Spleen (tissue), 11 donors: ENCODE data around the gene TMEM38B. TPM values are rescaled to one million over a fixed set of nuclear protein-coding genes. Genes with fewer than 3 reads are reported as not detected.

ENCODE experiments used
- DNase-seq: peaks from one replicate; pipeline ENCODE4 v3.0.0-alpha.2; 2020
- H3K27ac ChIP-seq, 8 donors: fragments of 200-600 bp; sonication (generic) in 7 of 8; 1 replicate in 4 of 8; 2 replicates in 4 of 8; pipeline versions ENCODE4 v1.5.0 to v1.8.0; 2016 to 2021; ENCODE audit warnings: inconsistent platforms in 4 of 8, mild to moderate bottlenecking in 4 of 8, moderate library complexity in 1 of 8
- H3K27me3 ChIP-seq, 7 donors: fragments of 200-600 bp; sonication (generic) in 6 of 7; replicated peaks in 1 of 7; 1 replicate in 4 of 7; 2 replicates in 3 of 7; pipeline versions ENCODE4 v1.5.0 to v1.8.0; 2016 to 2021; ENCODE audit warnings: inconsistent platforms in 3 of 7, mild to moderate bottlenecking in 1 of 7
- H3K36me3 ChIP-seq, 6 donors: fragments of 200-600 bp; sonication (generic) in 5 of 6; 1 replicate in 4 of 6; 2 replicates in 2 of 6; pipeline versions ENCODE4 v1.5.0 to v1.8.0; 2016 to 2021; ENCODE audit warnings: inconsistent platforms in 2 of 6
- H3K4me1 ChIP-seq, 6 donors: fragments of 200-600 bp; sonication (generic) in 5 of 6; 1 replicate in 3 of 6; 2 replicates in 3 of 6; pipeline versions ENCODE4 v1.5.0 to v1.8.0; 2016 to 2021; ENCODE audit warnings: inconsistent platforms in 3 of 6
- H3K4me3 ChIP-seq, 8 donors: fragments of 200-600 bp; sonication (generic) in 7 of 8; 1 replicate in 4 of 8; 2 replicates in 4 of 8; pipeline versions ENCODE4 v1.5.0 to v1.8.0; 2016 to 2021; ENCODE audit warnings: inconsistent platforms in 4 of 8, mild to moderate bottlenecking in 4 of 8, moderate library complexity in 2 of 8
- H3K9me3 ChIP-seq, 8 donors: fragments of 200-600 bp; sonication (generic) in 7 of 8; 1 replicate in 4 of 8; 2 replicates in 4 of 8; pipeline versions ENCODE4 v1.5.0 to v1.8.0; 2016 to 2021; ENCODE audit warnings: inconsistent platforms in 4 of 8
- POLR2A ChIP-seq, 3 donors: fragments of 450-650 bp; IDR thresholded peaks; one replicate each; pipeline ENCODE4 v1.5.1; 2017; ENCODE audit warnings: antibody characterized with exemption in 3 of 3, mild to moderate bottlenecking in 1 of 3
- POLR2AphosphoS5 ChIP-seq, 3 donors: sonication (generic); formaldehyde crosslinking; IDR thresholded peaks; one replicate each; pipeline ENCODE4 v1.5.1; 2017; ENCODE audit warnings: antibody characterized with exemption in 3 of 3
- WGBS, 5 donors: extraction: QIAGEN DNeasy Blood & Tissue Kit in 3 of 5; methylation state at CpG; one replicate each; pipeline versions ENCODE4 v1.1.5 to v1.1.7; 2013 to 2018; 5-methylcytosine and 5-hydroxymethylcytosine counted together
- intact Hi-C: fragments of 100-400 bp; cut with DNase I; formaldehyde crosslinking; loops from one replicate; pipeline ENCODE4 v1.15.0; 2023; ENCODE audit warnings: low total_unique reads
- polyA plus RNA-seq, 3 donors: library from polyadenylated mRNA; stranded (reverse); fragments of 200-250 nt; gene quantifications; one replicate each; pipeline ENCODE4 v1.2.1, GENCODE V29; 2013
- total RNA-seq, 7 donors: library from RNA; depleted of rRNA in 3 of 7; stranded (reverse); fragments of >200 nt in 3 of 7; fragmentation: NEBNext Ultra II Directional in 4 of 7; extraction: Animal tissue kit (Norgen Biotek cat#: 25700) in 4 of 7; gene quantifications; one replicate each; pipeline versions ENCODE4 v1.1.0 to v1.2.1, GENCODE V29; 2016 to 2021
- TF ChIP-seq, protein P1 (sequence below), 11 experiments: fragments of 200-600 bp in 7 of 11; fragments of 450-650 bp in 4 of 11; sonication (generic) in 4 of 11; IDR thresholded peaks in 8 of 11; conservative IDR thresholded peaks in 3 of 11; 1 replicate in 7 of 11; 2 replicates in 4 of 11; pipeline versions ENCODE4 v1.4.0 to v1.8.0; 2016 to 2021; ENCODE audit warnings: antibody characterized with exemption in 11 of 11, inconsistent platforms in 4 of 11, mild to moderate bottlenecking in 1 of 11
- donor health status: healthy with polysubstance abuse.
- donor health status: DM: no; HTN: no; CAD: no; lungs with moderate emphysema.
- donor health status: DM: no; HTN: no; CAD: no.
- donor health status: Bipolar disorder and iron deficiency.
- donor health status: healthy.
- donor health status: DM: no; HTN: no; CAD: no.
- donor health status: DM: yes; HTN: yes; CAD: no.

Gene TMEM38B
- total and polyA plus RNA-seq, 10 donors, result 3.1 to 12.1 (median 8.3) TPM

DNA sequence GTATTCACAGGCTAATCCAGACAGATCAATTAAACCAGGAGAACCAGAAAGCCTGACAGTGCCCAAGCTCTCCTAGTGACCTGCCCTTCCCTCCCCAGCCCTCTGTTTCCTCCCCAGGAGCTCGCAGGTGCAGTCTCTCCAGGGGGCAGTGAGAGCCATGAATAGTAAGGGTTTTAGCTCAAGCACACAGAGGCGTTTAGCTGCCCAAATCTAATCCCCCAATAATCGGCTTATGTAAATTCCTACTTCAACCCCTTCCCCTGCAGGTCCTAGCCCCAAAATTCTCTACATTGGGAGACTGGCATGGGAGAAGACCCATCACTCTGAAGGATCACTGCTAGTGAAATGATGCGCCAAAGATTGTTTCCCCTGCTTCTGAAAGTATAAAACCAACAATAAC lies 42.5 kb upstream of the TMEM38B start:
- H3K36me3 ChIP-seq, result no peaks in the 10 kb centered on the region
- DNase-seq, result no peak
- peaks cover 1 to 13% (median 11%) of the 10 kb centered on the region in 6 donors for H3K4me1 ChIP-seq
- H3K27ac ChIP-seq, result no peak overlapping the region
- peaks cover 0 to 17% (median 11%) of the 10 kb centered on the region in 7 donors for H3K27me3 ChIP-seq
- WGBS, 5 donors, result 70 to 81% (median 73%) methylated on average over 4 of the region's 4 CpGs
- intact Hi-C loops, result no loop called here
- no peaks in the 10 kb centered on the region for H3K9me3 ChIP-seq
- TF ChIP-seq, protein P1, sequence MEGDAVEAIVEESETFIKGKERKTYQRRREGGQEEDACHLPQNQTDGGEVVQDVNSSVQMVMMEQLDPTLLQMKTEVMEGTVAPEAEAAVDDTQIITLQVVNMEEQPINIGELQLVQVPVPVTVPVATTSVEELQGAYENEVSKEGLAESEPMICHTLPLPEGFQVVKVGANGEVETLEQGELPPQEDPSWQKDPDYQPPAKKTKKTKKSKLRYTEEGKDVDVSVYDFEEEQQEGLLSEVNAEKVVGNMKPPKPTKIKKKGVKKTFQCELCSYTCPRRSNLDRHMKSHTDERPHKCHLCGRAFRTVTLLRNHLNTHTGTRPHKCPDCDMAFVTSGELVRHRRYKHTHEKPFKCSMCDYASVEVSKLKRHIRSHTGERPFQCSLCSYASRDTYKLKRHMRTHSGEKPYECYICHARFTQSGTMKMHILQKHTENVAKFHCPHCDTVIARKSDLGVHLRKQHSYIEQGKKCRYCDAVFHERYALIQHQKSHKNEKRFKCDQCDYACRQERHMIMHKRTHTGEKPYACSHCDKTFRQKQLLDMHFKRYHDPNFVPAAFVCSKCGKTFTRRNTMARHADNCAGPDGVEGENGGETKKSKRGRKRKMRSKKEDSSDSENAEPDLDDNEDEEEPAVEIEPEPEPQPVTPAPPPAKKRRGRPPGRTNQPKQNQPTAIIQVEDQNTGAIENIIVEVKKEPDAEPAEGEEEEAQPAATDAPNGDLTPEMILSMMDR (IDR thresholded peaks at IDR 0.05 in 8 of 11, conservative IDR thresholded peaks at IDR 0.05 in 3 of 11), result no peak
- TF ChIP-seq POLR2A (IDR thresholded peaks at IDR 0.05) (no peak), POLR2AphosphoS5 (IDR thresholded peaks at IDR 0.05) (no peak)
- no peak overlapping the region for H3K4me3 ChIP-seq

DNA sequence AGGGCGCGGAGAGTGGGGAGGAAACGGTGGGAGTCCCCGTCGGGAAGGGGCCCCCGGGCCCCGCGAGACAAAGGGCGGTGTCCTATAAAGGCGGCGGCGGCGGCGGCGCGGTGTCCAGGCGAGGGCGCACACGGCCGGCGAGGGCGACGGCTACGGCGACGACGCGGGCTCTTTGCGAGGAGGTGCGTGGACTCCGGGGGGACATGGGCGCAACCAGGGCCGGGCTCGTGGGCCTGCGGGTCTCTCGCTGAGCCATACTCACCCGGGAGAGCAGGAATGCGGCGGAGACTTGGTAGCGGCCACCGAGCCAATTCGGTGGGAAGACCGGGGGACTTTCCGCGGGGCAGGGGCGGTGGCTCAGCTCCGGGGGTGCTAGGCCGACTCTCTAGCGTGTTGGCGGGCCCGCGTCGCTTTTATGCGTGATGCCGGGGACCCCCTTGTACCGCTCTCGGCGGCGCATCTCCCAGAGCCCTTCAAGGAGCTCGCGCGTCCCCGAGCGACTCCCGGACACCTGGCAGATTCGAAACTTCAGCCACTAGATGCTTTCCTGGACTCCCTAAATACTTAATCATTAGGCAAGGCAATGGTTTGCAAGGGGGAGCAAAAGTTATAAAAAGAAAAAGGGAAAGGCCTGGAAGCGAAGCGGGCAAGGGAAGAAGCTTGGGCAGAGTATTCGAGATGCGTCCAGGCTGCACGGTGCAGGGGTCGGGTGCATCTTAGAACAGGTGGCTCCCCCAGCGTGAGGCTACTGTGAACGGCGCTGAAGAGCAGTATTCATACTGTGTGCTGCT lies 38.0 kb upstream of the TMEM38B start:
- intact Hi-C loops, result no loop called here
- DNase-seq, result peak; percentile 81
- TF ChIP-seq POLR2A (IDR thresholded peaks at IDR 0.05) (no peak), POLR2AphosphoS5 (IDR thresholded peaks at IDR 0.05) (peak in 1 of 3 donors; percentile 36)
- TF ChIP-seq, protein P1 (IDR thresholded peaks at IDR 0.05 in 8 of 11, conservative IDR thresholded peaks at IDR 0.05 in 3 of 11), result peak in 4 of 11 experiments; percentile 9 to 33 (median 29)
- Histone ChIP-seq H3K9me3 (no peaks in the 10 kb centered on the region), H3K27me3 (peaks cover 0 to 40% (median 18%) of the 10 kb centered on the region in 7 donors), H3K36me3 (no peaks in the 10 kb centered on the region), H3K4me1 (peaks cover 5 to 19% (median 15%) of the 10 kb centered on the region in 6 donors), H3K27ac (no peak overlapping the region), H3K4me3 (peak overlapping the region; percentile 31 to 69 (median 43))
- WGBS, 5 donors, result 1 to 4% (median 2%) methylated on average over 28 to 75 of the region's 75 CpGs

DNA sequence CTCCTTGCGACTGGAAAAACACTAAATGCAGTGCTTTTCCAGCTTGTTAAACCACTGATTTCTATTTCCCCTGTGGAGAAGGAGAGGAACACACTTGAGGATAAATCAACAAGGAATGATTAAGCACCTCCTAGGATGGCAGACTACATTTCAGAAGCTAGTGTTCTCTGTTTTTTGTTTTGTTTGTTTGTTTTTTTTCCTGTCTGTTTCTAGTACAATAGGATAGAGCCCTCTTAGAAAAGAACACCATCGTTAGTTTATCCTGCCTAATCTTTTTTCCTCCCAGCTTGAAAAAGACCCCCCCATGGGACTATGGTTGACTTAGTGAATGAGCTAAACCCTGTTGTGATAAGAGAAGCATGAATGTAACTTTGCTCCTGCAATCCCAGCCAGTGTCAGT lies 36.0 kb upstream of the TMEM38B start:
- Histone ChIP-seq H3K4me1 (peaks cover 5 to 19% (median 15%) of the 10 kb centered on the region in 6 donors), H3K27ac (no peak overlapping the region), H3K9me3 (no peaks in the 10 kb centered on the region), H3K27me3 (peaks cover 0 to 40% (median 18%) of the 10 kb centered on the region in 7 donors), H3K4me3 (no peak overlapping the region), H3K36me3 (no peaks in the 10 kb centered on the region)
- no peak for DNase-seq
- intact Hi-C loops, result no loop called here
- 74 to 92% (median 84%) methylated on average over 2 of the region's 2 CpGs for WGBS, 5 donors
- TF ChIP-seq, protein P1 (IDR thresholded peaks at IDR 0.05 in 8 of 11, conservative IDR thresholded peaks at IDR 0.05 in 3 of 11), result no peak
- TF ChIP-seq POLR2A (IDR thresholded peaks at IDR 0.05) (no peak), POLR2AphosphoS5 (IDR thresholded peaks at IDR 0.05) (no peak)

DNA sequence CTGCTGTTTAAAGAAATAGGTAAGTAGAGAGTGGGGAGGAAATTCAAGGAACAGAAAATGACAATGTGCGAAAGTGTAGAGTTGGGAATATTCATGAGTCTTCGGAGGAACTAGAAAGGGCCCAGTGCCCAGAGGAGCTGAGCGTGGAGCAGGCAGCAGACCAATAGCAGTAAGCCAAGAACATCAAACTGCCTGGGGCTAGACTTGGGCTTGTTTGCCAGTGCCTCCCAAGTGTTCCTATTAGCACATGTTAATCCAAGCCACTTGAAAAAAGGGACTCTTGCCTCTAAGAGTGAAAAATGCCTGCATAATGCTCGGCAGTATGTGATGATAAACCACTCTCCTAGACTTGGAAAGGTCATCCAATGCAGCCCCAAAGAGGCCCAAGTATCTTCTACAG lies 33.3 kb upstream of the TMEM38B start:
- TF ChIP-seq POLR2A (IDR thresholded peaks at IDR 0.05), result no peak
- no peak for TF ChIP-seq POLR2AphosphoS5 (IDR thresholded peaks at IDR 0.05)
- TF ChIP-seq, protein P1 (IDR thresholded peaks at IDR 0.05 in 8 of 11, conservative IDR thresholded peaks at IDR 0.05 in 3 of 11), result no peak
- H3K4me3 ChIP-seq, result no peak overlapping the region
- H3K27ac ChIP-seq, result no peak overlapping the region
- H3K9me3 ChIP-seq, result no peaks in the 10 kb centered on the region
- H3K4me1 ChIP-seq, result peaks cover 5 to 14% (median 11%) of the 10 kb centered on the region in 6 donors
- intact Hi-C loops, result no loop called here
- peaks cover 0 to 32% (median 14%) of the 10 kb centered on the region in 7 donors for H3K27me3 ChIP-seq
- 81 to 96% (median 92%) methylated on average over 4 of the region's 4 CpGs for WGBS, 5 donors
- DNase-seq, result no peak
- no peaks in the 10 kb centered on the region for H3K36me3 ChIP-seq
